ENCODE results near the gene RYR2. TPM values are rescaled to one million over a fixed set of nuclear protein-coding genes. Genes with fewer than 3 reads are reported as not detected.

Gene RYR2
- total and polyA plus RNA-seq, 12 donors, result 43.1 to 1,252 (median 872) TPM

DNA sequence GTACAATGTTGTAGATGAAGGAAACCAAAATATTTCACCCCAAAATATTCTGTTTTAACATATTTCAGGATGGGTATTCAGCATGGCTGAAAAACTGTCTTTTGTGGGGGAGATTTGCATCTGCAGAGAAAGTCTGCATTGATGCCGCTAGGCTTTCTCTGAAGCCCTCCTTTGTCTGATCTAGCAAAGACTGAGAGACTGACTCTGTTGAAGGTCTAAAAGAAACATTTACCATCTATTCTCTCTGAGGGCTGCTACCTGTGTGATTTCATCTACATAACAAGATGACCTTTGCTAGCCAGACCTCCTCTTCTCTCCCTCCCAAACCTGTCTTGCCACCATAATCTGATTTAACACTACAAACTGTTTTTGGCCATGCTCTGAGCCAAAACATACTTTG lies 25.4 kb upstream of the RYR2 start:
- WGBS, 2 donors, result 55 to 68% methylated on average over 1 of the region's 1 CpG
- H3K27ac ChIP-seq, result no peak overlapping the region

DNA sequence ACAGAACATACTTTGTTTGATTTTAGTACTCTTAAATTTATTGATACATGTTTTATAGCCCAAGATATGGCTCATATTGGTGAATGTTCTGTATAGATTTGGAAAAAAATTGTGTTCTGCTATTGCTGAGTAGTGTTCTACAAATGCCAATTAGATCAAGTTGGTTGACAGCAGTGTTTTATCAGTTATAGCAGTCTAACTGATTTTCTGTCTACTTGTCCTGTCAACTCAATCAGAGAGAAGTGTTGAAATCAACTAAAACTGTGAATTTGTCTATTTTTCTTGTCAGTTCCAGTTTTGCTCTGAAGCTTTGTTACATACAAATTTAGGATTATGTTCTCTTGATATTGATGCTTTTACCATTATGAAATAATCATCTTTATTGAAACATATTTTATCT lies 23.1 kb upstream of the RYR2 start:
- H3K36me3 ChIP-seq, result no peaks in the 10 kb centered on the region
- TF ChIP-seq, protein P1, sequence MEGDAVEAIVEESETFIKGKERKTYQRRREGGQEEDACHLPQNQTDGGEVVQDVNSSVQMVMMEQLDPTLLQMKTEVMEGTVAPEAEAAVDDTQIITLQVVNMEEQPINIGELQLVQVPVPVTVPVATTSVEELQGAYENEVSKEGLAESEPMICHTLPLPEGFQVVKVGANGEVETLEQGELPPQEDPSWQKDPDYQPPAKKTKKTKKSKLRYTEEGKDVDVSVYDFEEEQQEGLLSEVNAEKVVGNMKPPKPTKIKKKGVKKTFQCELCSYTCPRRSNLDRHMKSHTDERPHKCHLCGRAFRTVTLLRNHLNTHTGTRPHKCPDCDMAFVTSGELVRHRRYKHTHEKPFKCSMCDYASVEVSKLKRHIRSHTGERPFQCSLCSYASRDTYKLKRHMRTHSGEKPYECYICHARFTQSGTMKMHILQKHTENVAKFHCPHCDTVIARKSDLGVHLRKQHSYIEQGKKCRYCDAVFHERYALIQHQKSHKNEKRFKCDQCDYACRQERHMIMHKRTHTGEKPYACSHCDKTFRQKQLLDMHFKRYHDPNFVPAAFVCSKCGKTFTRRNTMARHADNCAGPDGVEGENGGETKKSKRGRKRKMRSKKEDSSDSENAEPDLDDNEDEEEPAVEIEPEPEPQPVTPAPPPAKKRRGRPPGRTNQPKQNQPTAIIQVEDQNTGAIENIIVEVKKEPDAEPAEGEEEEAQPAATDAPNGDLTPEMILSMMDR (IDR thresholded peaks at IDR 0.05), result no peak
- H3K27ac ChIP-seq, result no peak overlapping the region
- H3K27me3 ChIP-seq, result no peaks in the 10 kb centered on the region
- intact Hi-C loops (cut with DNase I), result loop anchor here in 1 of 10 donors (10.0 kb wide), 1 partner anchor 56 kb away; no protein-coding TSS in a partner anchor
- no peak overlapping the region for H3K4me3 ChIP-seq
- DNase-seq, result no peak
- H3K9me3 ChIP-seq, result no peaks in the 10 kb centered on the region
- no peak for ATAC-seq
- H3K4me1 ChIP-seq, result no peaks in the 10 kb centered on the region

More for the DNA sequence above, 25.4 kb upstream of the RYR2 start:
- ATAC-seq (no peak), DNase-seq (no peak)
- Histone ChIP-seq H3K4me1 (peaks cover 0 to 14% (median 6%) of the 10 kb centered on the region in 9 donors), H3K4me3 (no peak overlapping the region), H3K27me3 (no peaks in the 10 kb centered on the region), H3K36me3 (no peaks in the 10 kb centered on the region), H3K9me3 (no peaks in the 10 kb centered on the region)
- TF ChIP-seq, protein P1 (IDR thresholded peaks at IDR 0.05), result no peak
- intact Hi-C loops (cut with DNase I), result loop anchor here in 1 of 10 donors (10.0 kb wide), 1 partner anchor 58 kb away; no protein-coding TSS in a partner anchor

DNA sequence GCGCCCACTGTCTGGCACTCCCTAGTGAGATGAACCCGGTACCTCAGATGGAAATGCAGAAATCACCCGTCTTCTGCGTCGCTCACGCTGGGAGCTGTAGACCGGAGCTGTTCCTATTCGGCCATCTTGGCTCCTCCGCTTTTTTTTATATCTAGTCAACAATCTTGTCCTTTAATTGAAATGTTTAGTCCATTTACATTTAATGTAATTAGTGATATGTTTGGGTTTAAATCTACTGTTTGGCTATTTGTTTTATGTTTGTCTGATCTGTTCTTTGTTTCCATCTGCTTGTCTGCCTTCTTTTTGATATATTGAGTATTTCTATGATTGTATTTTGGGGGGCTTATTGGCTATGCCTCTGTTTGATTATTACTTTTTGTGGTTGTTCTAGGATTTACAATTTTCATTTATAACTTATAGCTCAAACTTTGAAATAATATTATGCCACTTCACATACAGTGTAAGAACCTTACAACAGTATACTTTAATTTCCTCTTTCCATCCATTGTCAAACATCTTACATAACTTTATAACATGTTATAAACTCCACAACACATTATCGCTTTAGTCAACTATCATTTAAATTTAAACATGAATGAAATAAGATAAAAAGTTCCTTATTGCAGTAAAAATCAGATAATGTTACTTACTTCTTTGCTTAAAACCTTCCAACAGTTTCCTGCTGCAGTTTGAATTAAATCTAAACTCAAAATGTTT lies 16.5 kb upstream of the RYR2 start:
- TF ChIP-seq, protein P1 (IDR thresholded peaks at IDR 0.05), result no peak
- intact Hi-C loops (cut with DNase I), result no loop called here
- Histone ChIP-seq H3K4me1 (peaks cover 0 to 14% (median 2%) of the 10 kb centered on the region in 9 donors), H3K4me3 (no peak overlapping the region), H3K36me3 (no peaks in the 10 kb centered on the region), H3K9me3 (peaks cover 0 to 11% (median 0%) of the 10 kb centered on the region in 11 donors), H3K27ac (no peak overlapping the region), H3K27me3 (no peaks in the 10 kb centered on the region)
- no peak for DNase-seq
- no peak for ATAC-seq
- WGBS, 2 donors, result 96 to 99% methylated on average over 7 to 8 of the region's 10 CpGs

DNA sequence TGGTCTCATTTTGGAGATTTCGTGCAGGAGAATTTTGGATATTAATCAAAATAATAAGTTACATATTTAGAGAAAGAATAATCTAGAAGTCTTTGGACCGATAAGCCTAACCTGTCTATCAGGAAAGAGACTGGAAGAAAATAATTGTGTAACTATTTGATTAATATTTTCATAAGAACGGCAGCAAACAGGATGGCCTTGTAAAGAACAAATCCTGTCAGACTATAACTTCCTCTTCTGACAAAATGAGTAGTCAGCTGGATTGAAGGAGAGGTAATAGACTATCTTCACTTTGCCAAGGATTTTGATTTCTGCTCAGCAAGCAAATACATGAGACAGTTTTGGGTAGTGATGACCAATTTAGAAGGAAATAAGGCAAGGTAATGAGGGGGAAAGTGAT lies 12.7 kb upstream of the RYR2 start:
- no peak for ATAC-seq

More for the DNA sequence above, 12.7 kb upstream of the RYR2 start:
- TF ChIP-seq, protein P1 (IDR thresholded peaks at IDR 0.05), result no peak
- Histone ChIP-seq H3K27me3 (no peaks in the 10 kb centered on the region), H3K4me3 (no peak overlapping the region), H3K36me3 (no peaks in the 10 kb centered on the region), H3K9me3 (peaks cover 0 to 11% (median 0%) of the 10 kb centered on the region in 11 donors), H3K27ac (peak overlapping the region in 1 of 10 donors; percentile 8), H3K4me1 (peaks cover 0 to 48% (median 17%) of the 10 kb centered on the region in 9 donors)
- intact Hi-C loops (cut with DNase I), result no loop called here
- no peak for DNase-seq
- 70 to 77% methylated on average over 3 of the region's 3 CpGs for WGBS, 2 donors
